ENCODE measurements around the gene GIMAP1. TPM values are rescaled to one million over a fixed set of nuclear protein-coding genes. Genes with fewer than 3 reads are reported as not detected.

GIMAP1 gene
- total RNA-seq, 2 donors from 2014 or later, result 5.6 to 8.0 TPM

DNA sequence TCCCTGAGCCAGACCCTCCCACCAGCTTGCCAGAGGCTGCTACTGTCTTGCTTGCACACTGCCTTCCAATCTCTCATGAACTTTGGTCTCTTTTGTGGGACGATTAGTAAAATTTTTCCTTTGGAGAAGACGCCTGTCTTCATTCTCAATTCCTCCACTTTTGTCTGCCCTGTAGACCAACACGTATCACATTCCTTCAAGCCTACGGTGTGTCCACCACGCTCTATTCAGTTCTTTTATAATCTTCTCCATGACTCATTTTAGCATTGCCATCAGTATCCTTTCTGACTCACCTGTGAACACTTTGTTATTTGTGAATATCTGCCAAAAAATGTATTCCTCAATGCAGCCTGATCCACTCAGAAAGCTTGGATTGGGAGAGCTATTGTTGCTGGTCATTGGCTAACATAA is 22.2 kb downstream of the GIMAP1 start:
- peak overlapping the region; percentile 36 to 50 for H3K4me3 ChIP-seq
- TF ChIP-seq, protein P1, sequence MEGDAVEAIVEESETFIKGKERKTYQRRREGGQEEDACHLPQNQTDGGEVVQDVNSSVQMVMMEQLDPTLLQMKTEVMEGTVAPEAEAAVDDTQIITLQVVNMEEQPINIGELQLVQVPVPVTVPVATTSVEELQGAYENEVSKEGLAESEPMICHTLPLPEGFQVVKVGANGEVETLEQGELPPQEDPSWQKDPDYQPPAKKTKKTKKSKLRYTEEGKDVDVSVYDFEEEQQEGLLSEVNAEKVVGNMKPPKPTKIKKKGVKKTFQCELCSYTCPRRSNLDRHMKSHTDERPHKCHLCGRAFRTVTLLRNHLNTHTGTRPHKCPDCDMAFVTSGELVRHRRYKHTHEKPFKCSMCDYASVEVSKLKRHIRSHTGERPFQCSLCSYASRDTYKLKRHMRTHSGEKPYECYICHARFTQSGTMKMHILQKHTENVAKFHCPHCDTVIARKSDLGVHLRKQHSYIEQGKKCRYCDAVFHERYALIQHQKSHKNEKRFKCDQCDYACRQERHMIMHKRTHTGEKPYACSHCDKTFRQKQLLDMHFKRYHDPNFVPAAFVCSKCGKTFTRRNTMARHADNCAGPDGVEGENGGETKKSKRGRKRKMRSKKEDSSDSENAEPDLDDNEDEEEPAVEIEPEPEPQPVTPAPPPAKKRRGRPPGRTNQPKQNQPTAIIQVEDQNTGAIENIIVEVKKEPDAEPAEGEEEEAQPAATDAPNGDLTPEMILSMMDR (IDR thresholded peaks at IDR 0.05), result no peak
- H3K27ac ChIP-seq, result peak overlapping the region; percentile 67 to 70
- H3K27me3 ChIP-seq, result no peaks in the 10 kb centered on the region
- DNase-seq (ENCODE audit: low spot score), result no peak
- H3K4me1 ChIP-seq, result peaks cover 0 to 15% of the 10 kb centered on the region in 2 donors
- H3K36me3 ChIP-seq, result peaks cover 19% of the 10 kb centered on the region
- H3K9me3 ChIP-seq, result no peaks in the 10 kb centered on the region

- no peak for DNase-seq (ENCODE audit: low spot score)
- Histone ChIP-seq H3K4me3 (peak overlapping the region; percentile 36 to 50), H3K36me3 (peaks cover 19% of the 10 kb centered on the region), H3K27me3 (no peaks in the 10 kb centered on the region), H3K4me1 (peaks cover 0 to 19% of the 10 kb centered on the region in 2 donors), H3K9me3 (no peaks in the 10 kb centered on the region), H3K27ac (peak overlapping the region; percentile 67 to 70)
- TF ChIP-seq, protein P1 (IDR thresholded peaks at IDR 0.05), result peak; percentile 17 to 62
Measured at GRCh38 chr7:150739033-150739432, 22.6 kb downstream of the GIMAP1 start.

DNA sequence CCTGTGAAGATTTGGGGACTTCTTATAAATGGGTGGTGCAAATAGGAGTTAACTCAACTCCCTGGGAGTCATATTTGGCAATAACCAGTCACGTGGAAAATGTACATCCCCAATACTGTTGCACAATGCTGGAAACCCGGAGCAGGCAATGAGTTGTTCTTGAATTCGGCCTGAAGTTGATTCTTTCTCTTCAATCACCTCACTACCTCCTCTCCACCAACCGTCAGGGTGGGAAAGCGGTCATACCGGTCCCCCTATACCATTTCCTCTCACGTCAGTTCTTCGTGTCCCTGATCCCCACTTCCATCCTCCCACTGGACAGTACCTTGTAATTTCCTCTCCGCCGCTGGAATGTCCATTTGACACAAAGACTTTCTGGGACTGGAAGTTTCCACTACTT is 23.6 kb downstream of the GIMAP1 start:
- peaks cover 19% of the 10 kb centered on the region for H3K36me3 ChIP-seq

GRCh38 chr7:150742286-150742968 is 26.0 kb downstream of the GIMAP1 start:
- no peaks in the 10 kb centered on the region for H3K27me3 ChIP-seq
- peaks cover 19% of the 10 kb centered on the region for H3K36me3 ChIP-seq
- H3K9me3 ChIP-seq, result no peaks in the 10 kb centered on the region
- H3K4me1 ChIP-seq, result peaks cover 0 to 22% of the 10 kb centered on the region in 2 donors
- TF ChIP-seq, protein P1 (IDR thresholded peaks at IDR 0.05), result no peak
- peak overlapping the region in 1 of 2 donors; percentile 11 for H3K27ac ChIP-seq
- no peak overlapping the region for H3K4me3 ChIP-seq
- DNase-seq (ENCODE audit: low spot score), result no peak

More for the DNA sequence above, 23.6 kb downstream of the GIMAP1 start:
- TF ChIP-seq, protein P1 (IDR thresholded peaks at IDR 0.05), result no peak
- H3K27ac ChIP-seq, result peak overlapping the region; percentile 67 to 70
- H3K9me3 ChIP-seq, result no peaks in the 10 kb centered on the region
- no peak for DNase-seq (ENCODE audit: low spot score)
- no peaks in the 10 kb centered on the region for H3K27me3 ChIP-seq
- peak overlapping the region; percentile 16 to 50 for H3K4me3 ChIP-seq
- H3K4me1 ChIP-seq, result peaks cover 0 to 27% of the 10 kb centered on the region in 2 donors

DNA sequence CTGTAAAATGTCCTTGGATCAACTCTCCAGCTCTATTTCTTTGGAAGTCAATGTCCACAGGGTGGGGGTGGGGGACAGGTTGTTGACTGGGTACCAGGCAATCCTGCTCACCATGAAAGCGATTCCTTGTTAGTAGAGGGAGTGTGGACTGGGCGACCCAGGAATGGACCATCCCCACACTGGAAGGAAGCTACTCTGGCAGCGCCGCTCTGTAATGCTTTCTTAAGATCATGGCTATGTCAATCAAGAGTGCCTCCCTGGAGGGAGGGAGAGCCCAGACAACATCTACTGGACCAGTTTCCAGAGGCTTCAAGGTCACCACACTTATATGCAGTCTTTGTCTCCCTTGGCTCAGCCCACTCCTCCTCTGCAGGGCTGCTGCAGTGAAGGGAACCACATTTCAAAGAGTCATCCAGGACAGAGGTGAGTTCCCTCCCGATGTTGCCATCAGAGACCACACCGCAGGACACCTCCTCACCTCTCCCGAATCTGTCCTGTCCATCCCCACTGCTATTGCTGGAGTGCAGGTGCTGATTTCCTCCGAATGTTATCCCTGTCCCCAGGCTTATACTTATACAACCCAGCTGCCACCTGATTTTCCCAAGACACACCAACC is 27.7 kb downstream of the GIMAP1 start:
- H3K27me3 ChIP-seq, result no peaks in the 10 kb centered on the region
- peaks cover 0 to 22% of the 10 kb centered on the region in 2 donors for H3K4me1 ChIP-seq
- TF ChIP-seq, protein P1 (IDR thresholded peaks at IDR 0.05), result no peak
- H3K9me3 ChIP-seq, result no peaks in the 10 kb centered on the region
- peak overlapping the region in 1 of 2 donors; percentile 30 for H3K27ac ChIP-seq
- peaks cover 19% of the 10 kb centered on the region for H3K36me3 ChIP-seq
- H3K4me3 ChIP-seq, result no peak overlapping the region
- DNase-seq (ENCODE audit: low spot score), result no peak

Measured in right atrium auricular region (tissue), 2 donors.